MM.1S (cell line): ENCODE data around the gene EXOC4.

Source experiments
- DNase-seq: peaks from one replicate; pipeline ENCODE4 v3.0.0-alpha.2; 2015
- H2AFZ ChIP-seq: fragments of 300-600 bp; sonication (generic); 2 replicates; pipeline ENCODE4 v1.6.0; 2016; ENCODE audit warnings: antibody characterized with exemption, low read length
- H3F3A ChIP-seq: fragments of 300-600 bp; sonication (generic); 2 replicates; pipeline ENCODE4 v1.6.1; 2016; ENCODE audit warnings: mild to moderate bottlenecking, antibody characterized with exemption, low read length, moderate library complexity, mixed read lengths; ENCODE audit not compliant: insufficient read depth
- H3K27ac ChIP-seq: fragments of 300-600 bp; sonication (generic); 2 replicates; pipeline ENCODE4 v1.5.1; 2016; ENCODE audit warnings: mild to moderate bottlenecking, low read length
- H3K27me3 ChIP-seq: fragments of 300-600 bp; sonication (generic); replicated peaks from 2 replicates; pipeline ENCODE4 v1.6.0; 2016; ENCODE audit warnings: low read length; ENCODE audit not compliant: insufficient read depth
- H3K36me3 ChIP-seq: fragments of 300-600 bp; sonication (generic); replicated peaks from 2 replicates; pipeline ENCODE4 v1.6.1; 2016; ENCODE audit warnings: mild to moderate bottlenecking, low read length, mixed read lengths; ENCODE audit not compliant: insufficient read depth
- H3K4me1 ChIP-seq: fragments of 300-600 bp; sonication (generic); 2 replicates; pipeline ENCODE4 v1.6.1; 2016; ENCODE audit warnings: low read length, mixed read lengths
- H3K4me2 ChIP-seq: fragments of 300-600 bp; sonication (generic); 2 replicates; pipeline ENCODE4 v1.6.0; 2016; ENCODE audit warnings: low read depth, low read length
- H3K4me3 ChIP-seq: fragments of 300-600 bp; sonication (generic); 2 replicates; pipeline ENCODE4 v1.5.1; 2016; ENCODE audit warnings: low read length, mixed read lengths
- H3K79me2 ChIP-seq: fragments of 300-600 bp; sonication (generic); 2 replicates; pipeline ENCODE4 v1.6.1; 2016; ENCODE audit warnings: mixed run types, low read length, mixed read lengths
- H3K9ac ChIP-seq: fragments of 300-600 bp; sonication (generic); 2 replicates; pipeline ENCODE4 v1.6.1; 2016; ENCODE audit warnings: low read length, mixed read lengths
- H3K9me2 ChIP-seq: fragments of 300-600 bp; sonication (generic); replicated peaks from 2 replicates; pipeline ENCODE4 v1.6.1; 2016; ENCODE audit warnings: mild to moderate bottlenecking, low read length, mixed read lengths; ENCODE audit not compliant: insufficient read depth
- H3K9me3 ChIP-seq: fragments of 300-600 bp; sonication (generic); replicated peaks from 2 replicates; pipeline ENCODE4 v1.6.1; 2016; ENCODE audit warnings: mild to moderate bottlenecking, low read length, mixed read lengths; ENCODE audit not compliant: insufficient read depth
- H4K20me1 ChIP-seq: fragments of 300-600 bp; sonication (generic); 2 replicates; pipeline ENCODE4 v1.6.1; 2016; ENCODE audit warnings: mild to moderate bottlenecking, low read length, moderate library complexity, mixed read lengths; ENCODE audit not compliant: insufficient read depth
- EZH2 ChIP-seq: fragments of 300-600 bp; sonication (generic); optimal IDR thresholded peaks from 2 replicates; pipeline ENCODE3; 2017; ENCODE audit warnings: low read depth, mild to moderate bottlenecking, antibody characterized with exemption, low read length, mixed read lengths
- EZH2phosphoT487 ChIP-seq: fragments of 300-600 bp; sonication (generic); IDR thresholded peaks from 2 replicates; pipeline ENCODE4 v1.6.1; 2018; ENCODE audit warnings: antibody characterized with exemption, low read length
- TF ChIP-seq, protein P1 (sequence below): fragments of 300-600 bp; sonication (generic); IDR thresholded peaks from 2 replicates; pipeline ENCODE4 v1.5.1; 2016; ENCODE audit warnings: antibody characterized with exemption, low read length, mixed read lengths

The EXOC4 gene

DNA sequence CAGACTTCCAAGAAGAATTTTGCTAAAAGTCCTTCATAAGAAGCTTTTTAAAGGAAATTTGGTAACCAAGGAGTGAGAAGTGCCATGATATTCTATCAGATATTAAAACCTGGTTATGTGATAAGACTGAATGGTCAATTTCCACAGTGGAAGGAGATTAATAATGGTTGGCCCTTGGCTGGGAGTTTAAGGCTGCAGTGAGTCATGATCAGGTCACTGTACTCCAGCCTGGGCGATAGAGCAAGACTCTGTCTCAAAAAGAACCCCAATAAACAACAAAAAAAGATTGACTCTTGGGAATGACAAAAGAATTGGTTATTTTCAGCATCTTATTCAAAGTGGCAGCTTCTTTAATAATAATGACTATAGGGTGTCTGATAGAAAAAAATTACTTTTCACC is 37.2 kb downstream of the EXOC4 start:
- Histone ChIP-seq H3K27ac (no peak overlapping the region), H3K79me2 (peaks cover 10% of the 10 kb centered on the region), H3K27me3 (no peaks in the 10 kb centered on the region), H2AFZ (no peak overlapping the region), H4K20me1 (no peaks in the 10 kb centered on the region), H3K9me2 (no peaks in the 10 kb centered on the region), H3K4me2 (no peak overlapping the region), H3K9me3 (no peaks in the 10 kb centered on the region), H3F3A (no peaks in the 10 kb centered on the region), H3K9ac (no peak overlapping the region), H3K36me3 (no peaks in the 10 kb centered on the region), H3K4me3 (no peak overlapping the region), H3K4me1 (no peaks in the 10 kb centered on the region)
- no peak for DNase-seq
- TF ChIP-seq EZH2 (no peak), EZH2phosphoT487 (no peak)
- TF ChIP-seq, protein P1, sequence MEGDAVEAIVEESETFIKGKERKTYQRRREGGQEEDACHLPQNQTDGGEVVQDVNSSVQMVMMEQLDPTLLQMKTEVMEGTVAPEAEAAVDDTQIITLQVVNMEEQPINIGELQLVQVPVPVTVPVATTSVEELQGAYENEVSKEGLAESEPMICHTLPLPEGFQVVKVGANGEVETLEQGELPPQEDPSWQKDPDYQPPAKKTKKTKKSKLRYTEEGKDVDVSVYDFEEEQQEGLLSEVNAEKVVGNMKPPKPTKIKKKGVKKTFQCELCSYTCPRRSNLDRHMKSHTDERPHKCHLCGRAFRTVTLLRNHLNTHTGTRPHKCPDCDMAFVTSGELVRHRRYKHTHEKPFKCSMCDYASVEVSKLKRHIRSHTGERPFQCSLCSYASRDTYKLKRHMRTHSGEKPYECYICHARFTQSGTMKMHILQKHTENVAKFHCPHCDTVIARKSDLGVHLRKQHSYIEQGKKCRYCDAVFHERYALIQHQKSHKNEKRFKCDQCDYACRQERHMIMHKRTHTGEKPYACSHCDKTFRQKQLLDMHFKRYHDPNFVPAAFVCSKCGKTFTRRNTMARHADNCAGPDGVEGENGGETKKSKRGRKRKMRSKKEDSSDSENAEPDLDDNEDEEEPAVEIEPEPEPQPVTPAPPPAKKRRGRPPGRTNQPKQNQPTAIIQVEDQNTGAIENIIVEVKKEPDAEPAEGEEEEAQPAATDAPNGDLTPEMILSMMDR, result no peak

DNA sequence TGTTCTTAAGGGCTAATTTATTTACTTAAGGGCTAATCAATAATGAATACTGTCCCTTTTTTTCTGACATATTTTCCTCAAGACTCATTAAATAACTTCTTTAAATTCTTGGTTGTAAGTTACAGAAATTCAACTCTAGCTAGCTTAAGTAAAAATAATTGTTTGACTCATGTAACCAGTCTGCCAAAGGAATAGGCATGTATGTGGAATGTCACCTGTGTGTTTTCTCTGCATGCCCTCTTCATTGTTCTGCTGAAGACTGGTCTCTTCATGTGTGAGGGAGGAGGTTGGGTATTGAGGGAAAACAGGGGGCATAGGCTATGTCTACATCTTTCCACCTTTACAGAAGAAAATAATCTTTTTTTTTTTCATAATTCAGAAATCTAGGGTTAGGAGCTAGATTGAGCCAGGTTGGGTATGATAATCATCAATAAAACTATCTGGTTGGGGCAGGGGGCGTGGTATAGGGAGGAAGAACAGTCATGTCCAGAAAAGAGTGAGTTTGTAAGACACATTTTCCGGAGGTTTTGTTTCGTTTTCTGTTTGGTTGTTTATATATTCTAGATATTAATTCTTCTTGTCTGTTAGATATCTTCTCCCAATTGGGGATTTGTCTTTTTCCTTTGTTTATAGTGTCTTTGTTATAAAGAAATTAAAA is 37.9 kb downstream of the EXOC4 start:
- no peaks in the 10 kb centered on the region for H3K27me3 ChIP-seq
- H3K36me3 ChIP-seq, result no peaks in the 10 kb centered on the region
- DNase-seq, result no peak
- no peak overlapping the region for H3K4me3 ChIP-seq
- H3K4me1 ChIP-seq, result no peaks in the 10 kb centered on the region
- H3K9me2 ChIP-seq, result no peaks in the 10 kb centered on the region
- TF ChIP-seq EZH2phosphoT487 (no peak), EZH2 (no peak)
- TF ChIP-seq, protein P1, result no peak
- no peaks in the 10 kb centered on the region for H3K9me3 ChIP-seq
- no peak overlapping the region for H3K27ac ChIP-seq
- no peak overlapping the region for H3K4me2 ChIP-seq
- H3K9ac ChIP-seq, result no peak overlapping the region
- H2AFZ ChIP-seq, result no peak overlapping the region
- H3K79me2 ChIP-seq, result peaks cover 13% of the 10 kb centered on the region
- H3F3A ChIP-seq, result no peaks in the 10 kb centered on the region
- H4K20me1 ChIP-seq, result no peaks in the 10 kb centered on the region

DNA sequence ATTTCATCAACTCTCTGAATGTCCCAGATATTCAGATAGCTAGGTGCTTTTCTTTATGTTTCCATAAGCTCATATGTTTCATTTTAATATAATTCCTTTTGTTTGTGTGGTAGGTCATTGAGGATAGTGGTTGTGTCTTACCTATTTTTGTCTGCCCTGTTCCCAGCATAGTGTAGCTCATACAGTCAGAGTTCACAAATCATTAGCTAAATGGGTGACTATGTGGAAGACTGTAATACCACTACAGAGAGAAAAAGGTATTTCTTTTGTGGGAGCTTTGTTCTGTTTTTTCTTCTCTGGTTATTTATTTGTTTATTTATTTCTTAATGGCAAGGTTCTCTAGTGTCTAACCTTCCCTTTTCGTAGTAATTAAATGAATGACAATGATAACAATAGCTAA is 39.8 kb downstream of the EXOC4 start:
- H3F3A ChIP-seq, result no peaks in the 10 kb centered on the region
- TF ChIP-seq EZH2phosphoT487 (no peak), EZH2 (no peak)
- TF ChIP-seq, protein P1, result no peak
- H3K4me2 ChIP-seq, result no peak overlapping the region
- no peaks in the 10 kb centered on the region for H3K27me3 ChIP-seq
- H2AFZ ChIP-seq, result no peak overlapping the region
- H3K9me2 ChIP-seq, result no peaks in the 10 kb centered on the region
- no peaks in the 10 kb centered on the region for H3K36me3 ChIP-seq
- H4K20me1 ChIP-seq, result no peaks in the 10 kb centered on the region
- no peak overlapping the region for H3K9ac ChIP-seq
- H3K4me1 ChIP-seq, result no peaks in the 10 kb centered on the region
- no peaks in the 10 kb centered on the region for H3K9me3 ChIP-seq
- no peak for DNase-seq
- peaks cover 13% of the 10 kb centered on the region; the same call in 1 of the 2 replicates for H3K79me2 ChIP-seq
- no peak overlapping the region for H3K27ac ChIP-seq
- no peak overlapping the region for H3K4me3 ChIP-seq
